ENCODE data around the gene KCNJ6.

Gene KCNJ6

DNA sequence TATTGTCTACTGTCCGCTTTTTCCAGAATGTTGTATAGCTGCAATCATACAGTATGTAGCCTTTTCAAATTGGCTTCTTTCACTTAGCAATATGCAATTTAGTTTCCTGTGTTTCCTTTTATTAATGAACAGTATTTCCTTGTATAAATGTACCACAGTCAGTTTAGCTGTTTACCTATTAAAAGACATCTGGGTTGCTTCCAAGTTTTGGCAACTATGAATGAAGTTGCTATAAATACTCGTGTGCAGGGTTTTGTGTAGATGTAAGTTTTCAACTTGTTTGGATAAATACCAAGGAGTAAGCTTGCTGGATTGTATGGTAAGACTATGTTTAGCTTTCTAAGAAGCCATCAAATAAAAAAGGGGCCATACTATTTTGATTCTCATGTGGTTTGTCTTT is 24.4 kb upstream of the KCNJ6 start:
- CTCF ChIA-PET: no interaction called here
- no peak for DNase-seq (ENCODE audit: extremely low spot score)
- POLR2A ChIA-PET: no interaction called here
- no peak for TF ChIP-seq CTCF (IDR thresholded peaks at IDR 0.05; ENCODE audit: control extremely low read depth, extremely low read depth, low read depth, missing control alignments)

- ChIA-PET POLR2A (no interaction called here), CTCF (no interaction called here)
- no peak for DNase-seq (ENCODE audit: extremely low spot score)
- no peak for TF ChIP-seq CTCF (IDR thresholded peaks at IDR 0.05; ENCODE audit: control extremely low read depth, extremely low read depth, low read depth, missing control alignments)
Observed at GRCh38 chr21:37939838-37940237, 23.6 kb upstream of the KCNJ6 start.

DNA sequence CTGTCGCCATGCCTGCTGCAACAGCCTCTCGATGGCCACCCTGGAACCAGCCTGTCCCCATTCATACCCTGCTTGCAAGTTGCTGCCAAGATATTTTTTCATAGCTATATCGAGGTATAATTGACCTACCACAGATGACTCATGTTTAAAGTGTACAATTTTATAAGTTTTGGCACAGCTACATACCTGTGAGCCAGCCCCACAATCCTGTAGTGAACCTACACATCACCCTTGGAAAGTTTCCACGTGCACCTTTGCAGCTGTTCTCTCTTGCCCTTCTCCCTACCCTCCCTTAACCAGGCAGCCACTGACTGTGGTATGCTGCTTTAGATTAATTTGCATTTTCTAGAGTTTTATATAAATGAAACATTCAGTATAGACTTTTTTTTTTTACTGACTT is 23.0 kb upstream of the KCNJ6 start:
- no peak for TF ChIP-seq CTCF (IDR thresholded peaks at IDR 0.05; ENCODE audit: control extremely low read depth, extremely low read depth, low read depth, missing control alignments)
- CTCF ChIA-PET: interaction anchor here (2.4 kb wide), 1 partner anchor 14 kb away, joined by 7 read pairs; no protein-coding TSS in a partner anchor

GRCh38 chr21:37937668-37938067 is 21.4 kb upstream of the KCNJ6 start:
- CTCF ChIA-PET: interaction anchor here (2.4 kb wide), 1 partner anchor 12 kb away, joined by 7 read pairs; no protein-coding TSS in a partner anchor
- no peak for TF ChIP-seq CTCF (IDR thresholded peaks at IDR 0.05; ENCODE audit: control extremely low read depth, extremely low read depth, low read depth, missing control alignments)
- POLR2A ChIA-PET: no interaction called here
- DNase-seq (ENCODE audit: extremely low spot score): no peak

More for the DNA sequence above, 23.0 kb upstream of the KCNJ6 start:
- POLR2A ChIA-PET: no interaction called here
- no peak for DNase-seq (ENCODE audit: extremely low spot score)

- DNase-seq (ENCODE audit: extremely low spot score): no peak
- POLR2A ChIA-PET: no interaction called here
- TF ChIP-seq CTCF (IDR thresholded peaks at IDR 0.05; ENCODE audit: control extremely low read depth, extremely low read depth, low read depth, missing control alignments): no peak
- CTCF ChIA-PET: no interaction called here
Observed at GRCh38 chr21:37936010-37936785, 19.9 kb upstream of the KCNJ6 start.

GRCh38 chr21:37932936-37933335 is 16.7 kb upstream of the KCNJ6 start:
- TF ChIP-seq CTCF (IDR thresholded peaks at IDR 0.05; ENCODE audit: control extremely low read depth, extremely low read depth, low read depth, missing control alignments): no peak
- ChIA-PET POLR2A (no interaction called here), CTCF (no interaction called here)
- no peak for DNase-seq (ENCODE audit: extremely low spot score)
